HAP-1 (cell line): ENCODE data around the gene HLA-DQA1.

ENCODE experiments used
- DNase-seq, 2 experiments: peaks; one replicate each; pipeline ENCODE4 v3.0.0-alpha.2; 2016 to 2020; ENCODE audit warnings: low spot score in 2 of 2
- H3K27me3 ChIP-seq: fragments of 250-450 bp; sonication (Bioruptor Pico); 2 replicates; pipeline ENCODE4 v1.5.1; 2020; ENCODE audit warnings: low read depth, mild to moderate bottlenecking, moderate library complexity
- H3K36me3 ChIP-seq: fragments of 250-450 bp; sonication (Bioruptor Pico); replicated peaks from 2 replicates; pipeline ENCODE4 v1.5.1; 2020; ENCODE audit warnings: mild to moderate bottlenecking
- H3K4me1 ChIP-seq: fragments of 250-450 bp; sonication (Bioruptor Pico); 2 replicates; pipeline ENCODE4 v1.5.1; 2020; ENCODE audit warnings: mild to moderate bottlenecking
- H3K4me3 ChIP-seq: fragments of 250-450 bp; sonication (Bioruptor Pico); 2 replicates; pipeline ENCODE4 v1.5.1; 2020; ENCODE audit warnings: mild to moderate bottlenecking, moderate library complexity
- H3K9me3 ChIP-seq: fragments of 250-450 bp; sonication (Bioruptor Pico); 2 replicates; pipeline ENCODE4 v1.5.1; 2020; ENCODE audit warnings: mild to moderate bottlenecking, moderate library complexity
- in situ Hi-C: fragments of 300-500 bp; cut with MboI; formaldehyde crosslinking; loops from 3 replicates; pipeline ENCODE4 v1.14.3; 2020; ENCODE audit warnings: low sequenced_read_pairs, inconsistent platforms, mixed read lengths

Gene HLA-DQA1

DNA sequence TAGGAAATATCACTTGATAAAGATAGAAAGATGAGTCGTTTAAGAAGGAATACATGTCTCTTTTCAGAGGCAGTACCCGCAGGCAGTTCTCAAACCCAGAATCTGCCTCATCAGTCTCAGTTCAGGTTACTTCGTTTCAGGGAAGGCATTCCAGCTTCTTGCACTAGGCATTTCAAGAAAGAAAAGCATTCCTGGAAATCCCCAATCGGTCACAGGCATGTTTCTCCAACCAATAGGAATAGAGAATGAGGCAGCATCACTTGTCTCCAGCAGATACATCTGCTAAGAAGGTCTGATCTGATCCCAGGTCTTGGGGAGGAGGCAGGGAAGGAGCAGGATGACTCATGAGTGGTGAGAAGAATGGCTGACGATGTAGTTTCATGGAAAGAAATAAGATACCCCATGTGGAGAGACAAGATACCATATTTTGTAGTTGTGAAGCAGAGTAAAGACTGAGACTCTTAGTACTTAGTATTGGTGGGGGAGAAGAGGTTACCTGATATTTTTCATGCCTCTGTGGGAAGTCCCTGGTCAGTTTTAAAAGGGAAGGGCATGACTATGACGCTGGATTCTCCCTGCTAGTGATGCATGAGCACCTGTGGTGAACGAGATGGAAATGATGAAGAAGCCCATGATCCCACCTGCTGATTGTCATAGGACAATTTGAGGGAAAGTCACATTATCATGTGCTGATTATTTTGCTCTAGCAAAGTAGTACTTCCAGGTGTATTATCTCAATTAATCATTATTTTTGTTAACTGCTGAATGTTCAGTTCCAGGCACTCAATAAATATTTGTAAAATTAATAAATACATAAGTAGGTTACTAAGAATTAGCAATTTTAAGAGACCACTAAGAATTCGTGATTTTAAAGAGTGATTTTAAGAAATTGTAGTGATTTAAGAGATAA, 27.2 kb upstream of the HLA-DQA1 start:
- peak in 1 of 2 experiments; percentile 34 for DNase-seq
- Histone ChIP-seq H3K4me3 (no peak overlapping the region), H3K36me3 (no peaks in the 10 kb centered on the region), H3K9me3 (no peaks in the 10 kb centered on the region), H3K27me3 (no peaks in the 10 kb centered on the region), H3K4me1 (no peaks in the 10 kb centered on the region)
- in situ Hi-C loops: no loop called here

DNA sequence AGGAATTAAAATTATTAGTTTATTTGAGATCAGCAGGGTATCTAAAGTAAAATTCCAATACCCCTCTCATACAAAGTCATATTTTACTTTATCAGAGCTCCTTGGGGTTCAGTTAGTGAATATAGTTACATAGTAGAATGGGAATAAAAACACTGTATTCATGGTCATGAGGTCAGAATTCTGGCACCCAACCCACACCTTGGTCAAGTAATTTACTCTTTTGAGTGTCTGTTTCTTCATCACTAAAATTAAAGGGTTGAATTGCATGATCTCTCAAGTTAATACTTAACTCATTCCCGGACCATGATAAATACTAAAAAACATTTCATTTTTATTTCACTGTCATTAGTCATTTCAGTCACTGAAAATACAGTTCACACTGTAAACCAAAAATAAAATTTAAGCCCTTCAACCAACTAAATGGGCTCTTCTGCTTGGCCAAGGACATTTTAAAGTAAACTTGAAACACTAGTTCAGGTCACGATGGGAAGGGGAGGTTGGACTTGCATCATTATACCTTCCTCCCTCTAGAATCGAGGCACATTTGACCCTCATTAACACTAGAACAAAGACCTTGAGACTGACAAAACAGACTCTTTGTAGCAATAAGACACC, 26.4 kb upstream of the HLA-DQA1 start:
- no peaks in the 10 kb centered on the region for H3K9me3 ChIP-seq
- in situ Hi-C loops: no loop called here
- H3K4me3 ChIP-seq: no peak overlapping the region
- no peak for DNase-seq
- no peaks in the 10 kb centered on the region for H3K4me1 ChIP-seq
- no peaks in the 10 kb centered on the region for H3K36me3 ChIP-seq
- H3K27me3 ChIP-seq: no peaks in the 10 kb centered on the region

DNA sequence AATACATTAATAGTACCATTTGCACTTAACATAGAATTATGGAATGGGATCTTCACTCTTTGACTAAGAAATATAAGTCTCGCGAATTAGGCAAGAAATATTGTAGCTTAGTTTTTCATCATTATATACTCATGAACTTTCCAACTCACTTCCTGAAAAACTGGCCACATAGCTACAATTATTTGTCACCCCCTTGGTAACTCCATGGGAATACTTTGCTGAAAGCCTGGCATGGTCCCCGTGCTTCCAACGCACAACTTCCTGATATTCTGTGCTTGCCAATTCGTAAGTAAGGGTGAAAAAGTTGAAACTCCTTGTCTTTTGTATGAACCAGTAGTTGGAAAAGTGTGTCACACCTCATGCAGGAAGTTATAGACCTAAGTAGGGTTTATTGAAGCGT, 23.7 kb upstream of the HLA-DQA1 start:
- no peak overlapping the region for H3K4me3 ChIP-seq
- in situ Hi-C loops: no loop called here
- H3K27me3 ChIP-seq: no peaks in the 10 kb centered on the region
- H3K4me1 ChIP-seq: no peaks in the 10 kb centered on the region
- H3K36me3 ChIP-seq: no peaks in the 10 kb centered on the region
- DNase-seq: no peak
- no peaks in the 10 kb centered on the region for H3K9me3 ChIP-seq

DNA sequence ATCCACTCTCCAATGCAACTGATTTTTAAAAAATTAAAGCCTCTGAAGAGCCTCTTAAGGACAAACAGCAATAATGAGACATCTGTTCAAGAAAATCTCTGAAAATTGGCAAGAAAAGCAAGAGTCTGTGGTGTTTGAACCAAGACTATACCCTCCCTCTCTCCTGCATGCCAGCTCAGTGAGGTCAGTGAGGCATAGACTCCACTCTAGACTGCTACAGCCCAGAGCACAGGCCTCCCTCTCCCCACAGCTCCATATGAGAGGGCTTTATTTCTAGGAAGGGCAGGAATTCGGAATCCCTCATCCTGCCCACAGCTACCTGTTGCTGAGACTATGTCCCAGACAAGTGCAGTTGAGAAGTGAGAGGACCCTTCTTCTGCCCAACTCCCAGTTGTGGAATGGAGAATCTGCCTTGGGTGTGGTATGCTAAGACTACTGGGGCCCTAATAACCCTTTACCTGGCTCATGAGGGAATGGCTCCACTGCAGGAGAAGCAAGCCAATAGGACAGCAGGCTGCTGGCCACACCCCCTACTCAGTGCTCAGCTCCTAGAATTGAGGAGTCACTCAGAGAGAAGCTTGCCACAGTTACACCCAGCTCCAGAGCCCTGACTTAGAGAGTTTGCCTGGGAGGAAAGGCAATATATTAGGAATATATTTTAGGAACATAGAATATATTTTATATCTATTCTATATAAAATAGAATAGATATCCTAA, 22.7 kb upstream of the HLA-DQA1 start:
- H3K9me3 ChIP-seq: no peaks in the 10 kb centered on the region
- no peaks in the 10 kb centered on the region for H3K27me3 ChIP-seq
- H3K4me1 ChIP-seq: no peaks in the 10 kb centered on the region
- in situ Hi-C loops: no loop called here
- DNase-seq: no peak
- no peaks in the 10 kb centered on the region for H3K36me3 ChIP-seq
- no peak overlapping the region for H3K4me3 ChIP-seq

DNA sequence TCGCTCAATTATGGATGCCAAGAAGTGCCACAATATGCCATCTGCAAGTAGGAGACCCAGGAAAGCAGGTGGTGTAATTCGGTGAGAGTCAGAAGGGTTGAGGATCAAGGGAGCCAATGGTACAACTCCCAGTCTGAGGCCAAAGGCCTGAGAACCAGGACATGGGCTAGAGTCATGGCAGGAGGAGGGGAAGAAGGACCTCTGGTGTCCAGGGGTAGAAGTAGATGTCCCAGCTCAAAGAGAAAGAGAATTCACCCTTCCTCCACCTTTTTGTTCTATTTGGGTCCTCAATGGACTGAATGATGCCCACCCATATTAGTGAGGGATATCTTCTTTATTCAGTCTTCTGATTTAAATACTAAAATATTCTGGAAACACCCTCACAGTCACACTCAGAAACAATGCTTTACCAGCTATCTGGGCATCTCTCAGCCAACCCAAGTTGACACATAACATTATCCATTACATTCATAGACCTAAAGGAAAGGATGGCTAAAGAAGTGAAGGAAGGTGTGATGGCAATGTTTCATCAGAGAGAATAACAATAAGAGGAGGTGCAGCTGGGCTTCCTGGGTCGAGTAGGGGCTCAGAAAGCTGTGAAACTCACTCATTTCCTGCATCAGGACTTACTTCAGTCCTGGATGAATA, 21.2 kb upstream of the HLA-DQA1 start:
- Histone ChIP-seq H3K9me3 (no peaks in the 10 kb centered on the region), H3K27me3 (no peaks in the 10 kb centered on the region), H3K36me3 (no peaks in the 10 kb centered on the region), H3K4me1 (no peaks in the 10 kb centered on the region), H3K4me3 (no peak overlapping the region)
- in situ Hi-C loops: no loop called here
- no peak for DNase-seq

DNA sequence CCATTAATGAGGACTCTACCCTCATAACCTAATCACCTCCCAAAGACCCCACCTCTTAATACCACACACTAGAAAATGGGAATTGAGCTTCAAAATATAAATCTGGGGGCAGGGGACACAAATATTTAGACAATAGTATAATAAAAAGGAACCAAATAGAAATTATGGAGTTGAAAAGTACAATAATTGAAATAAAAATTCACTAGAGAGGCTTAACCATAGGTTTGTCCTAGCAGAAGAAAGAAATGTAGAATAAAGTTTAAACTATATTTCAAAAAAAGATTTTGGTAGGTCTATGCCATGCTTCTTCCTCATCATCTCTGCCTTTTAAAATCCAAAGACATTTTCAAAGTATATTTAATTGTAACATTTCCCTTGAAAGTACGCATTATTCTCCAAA, 19.5 kb upstream of the HLA-DQA1 start:
- DNase-seq: no peak
- Histone ChIP-seq H3K36me3 (no peaks in the 10 kb centered on the region), H3K4me1 (no peaks in the 10 kb centered on the region), H3K27me3 (no peaks in the 10 kb centered on the region), H3K4me3 (no peak overlapping the region), H3K9me3 (no peaks in the 10 kb centered on the region)
- in situ Hi-C loops: no loop called here

DNA sequence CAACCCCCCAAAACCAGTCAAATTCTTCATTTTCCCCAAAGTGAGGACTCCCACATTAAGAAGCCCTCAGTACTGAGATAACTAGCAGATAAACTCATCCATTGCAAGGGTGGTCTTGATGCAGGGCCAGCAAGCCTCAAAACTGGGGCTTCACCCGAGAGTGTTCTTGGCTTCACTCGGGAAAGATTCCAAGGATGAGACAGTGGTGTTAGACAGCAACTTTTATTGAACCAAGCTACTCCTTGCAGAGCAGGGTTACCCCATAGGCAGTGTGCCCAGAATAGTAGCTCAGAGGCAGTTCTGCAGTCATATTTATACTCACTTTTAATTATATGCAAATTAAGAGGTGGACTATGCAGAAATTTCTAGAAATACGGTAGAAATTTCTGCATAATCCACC, 15.8 kb upstream of the HLA-DQA1 start:
- no peak for DNase-seq
- H3K27me3 ChIP-seq: no peaks in the 10 kb centered on the region
- in situ Hi-C loops: no loop called here
- no peaks in the 10 kb centered on the region for H3K9me3 ChIP-seq
- no peaks in the 10 kb centered on the region for H3K36me3 ChIP-seq
- H3K4me1 ChIP-seq: no peaks in the 10 kb centered on the region
- no peak overlapping the region for H3K4me3 ChIP-seq

DNA sequence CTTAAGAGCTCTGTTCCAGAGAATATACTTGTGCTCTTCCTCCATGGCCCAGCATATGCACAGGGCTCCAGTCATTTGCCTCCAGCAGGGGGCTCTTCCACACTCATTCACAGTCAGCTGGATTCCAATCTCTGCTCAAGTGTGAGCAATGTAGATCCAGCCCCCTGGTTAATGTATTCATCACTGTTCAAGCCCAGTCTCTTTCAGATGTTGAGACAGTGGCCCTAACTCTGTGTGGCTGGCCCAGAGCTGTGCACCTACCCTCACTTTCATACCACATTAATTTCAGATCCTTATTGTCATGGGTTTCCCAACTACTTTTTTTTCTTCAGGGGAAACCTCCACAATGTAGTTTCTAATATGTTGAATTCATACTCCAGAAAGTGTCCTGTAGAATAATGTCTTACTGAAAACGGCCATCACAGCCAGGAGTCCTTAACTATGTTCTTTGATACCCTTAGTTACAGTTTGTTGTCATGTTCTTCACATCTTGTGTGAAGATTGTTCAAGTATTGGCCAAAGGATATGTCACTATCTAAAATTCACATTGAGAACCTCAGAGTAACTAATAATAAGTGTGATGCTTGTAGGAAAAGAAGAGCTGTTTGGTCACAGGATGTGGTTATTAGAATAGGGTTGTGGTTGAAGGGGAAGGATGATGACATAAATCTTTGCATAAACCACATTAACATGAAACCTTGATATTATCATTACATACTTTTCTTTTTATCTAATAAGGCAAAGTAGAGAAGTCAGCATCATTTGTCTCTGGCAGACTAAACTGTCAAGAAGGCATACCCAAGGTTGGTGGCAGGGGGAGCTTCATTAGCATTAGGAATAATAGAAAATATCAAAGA, 14.4 kb upstream of the HLA-DQA1 start:
- DNase-seq: no peak
- Histone ChIP-seq H3K9me3 (no peaks in the 10 kb centered on the region), H3K36me3 (no peaks in the 10 kb centered on the region), H3K27me3 (no peaks in the 10 kb centered on the region), H3K4me3 (no peak overlapping the region), H3K4me1 (no peaks in the 10 kb centered on the region)
- in situ Hi-C loops: no loop called here

DNA sequence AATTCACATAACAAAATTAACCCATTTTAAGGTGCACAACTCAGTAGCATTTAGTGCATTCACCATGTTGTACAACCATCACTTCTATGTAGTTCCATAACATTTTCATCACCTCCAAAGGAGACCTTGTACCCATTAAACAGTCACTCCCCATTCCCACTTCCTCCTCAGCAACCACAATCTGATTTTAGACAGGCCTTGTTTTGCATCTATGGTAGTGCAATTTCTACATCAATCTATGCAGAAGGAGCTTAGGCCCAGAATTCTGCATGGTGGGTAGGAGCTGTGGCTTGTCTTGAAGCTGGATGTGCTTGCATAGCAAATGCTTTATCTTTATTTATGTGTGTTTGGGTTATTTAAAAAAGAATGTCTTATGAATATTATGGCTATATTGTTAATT, 13.5 kb upstream of the HLA-DQA1 start:
- no peak for DNase-seq
- Histone ChIP-seq H3K4me1 (no peaks in the 10 kb centered on the region), H3K9me3 (no peaks in the 10 kb centered on the region), H3K36me3 (no peaks in the 10 kb centered on the region), H3K27me3 (no peaks in the 10 kb centered on the region), H3K4me3 (no peak overlapping the region)
- in situ Hi-C loops: no loop called here

DNA sequence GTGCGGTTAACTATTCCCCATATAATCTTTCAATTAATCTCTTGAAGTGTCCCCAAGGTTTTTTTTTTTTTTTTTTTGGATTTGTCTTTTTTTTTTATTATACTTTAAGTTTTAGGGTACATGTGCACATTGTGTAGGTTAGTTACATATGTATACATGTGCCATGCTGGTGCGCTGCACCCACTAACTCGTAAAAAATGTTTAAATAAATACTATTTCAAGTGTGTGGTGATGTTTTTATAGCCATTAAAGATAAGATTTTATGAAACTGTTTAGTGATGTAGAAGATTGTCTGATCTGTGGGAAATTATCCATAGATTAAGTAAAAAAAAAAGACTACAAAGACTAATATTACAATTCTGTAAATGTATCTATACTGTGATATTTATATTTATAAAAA, 12.6 kb upstream of the HLA-DQA1 start:
- H3K4me1 ChIP-seq: no peaks in the 10 kb centered on the region
- no peak for DNase-seq
- H3K4me3 ChIP-seq: no peak overlapping the region
- H3K9me3 ChIP-seq: no peaks in the 10 kb centered on the region
- H3K27me3 ChIP-seq: no peaks in the 10 kb centered on the region
- no peaks in the 10 kb centered on the region for H3K36me3 ChIP-seq
- in situ Hi-C loops: no loop called here

DNA sequence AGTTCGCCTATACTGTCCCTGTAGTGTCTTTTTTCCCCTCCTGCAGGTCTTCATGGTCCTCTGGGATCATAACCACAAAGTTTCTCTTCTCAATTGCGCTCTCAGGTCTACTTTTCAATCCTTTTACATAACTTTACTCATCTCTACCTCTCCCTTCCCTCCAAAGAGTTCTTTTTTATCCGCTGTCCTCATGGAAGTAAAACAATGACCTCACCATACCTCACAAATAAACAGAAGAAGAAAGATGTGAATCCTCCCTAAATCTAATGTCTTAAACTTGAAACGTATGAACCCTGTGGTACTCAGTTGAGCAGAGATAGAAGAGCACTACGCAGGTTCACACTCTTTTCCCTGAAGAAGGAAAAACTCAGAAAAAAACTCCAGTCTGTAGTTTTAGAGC, 12.1 kb upstream of the HLA-DQA1 start:
- in situ Hi-C loops: no loop called here
- H3K36me3 ChIP-seq: no peaks in the 10 kb centered on the region
- no peaks in the 10 kb centered on the region for H3K4me1 ChIP-seq

DNA sequence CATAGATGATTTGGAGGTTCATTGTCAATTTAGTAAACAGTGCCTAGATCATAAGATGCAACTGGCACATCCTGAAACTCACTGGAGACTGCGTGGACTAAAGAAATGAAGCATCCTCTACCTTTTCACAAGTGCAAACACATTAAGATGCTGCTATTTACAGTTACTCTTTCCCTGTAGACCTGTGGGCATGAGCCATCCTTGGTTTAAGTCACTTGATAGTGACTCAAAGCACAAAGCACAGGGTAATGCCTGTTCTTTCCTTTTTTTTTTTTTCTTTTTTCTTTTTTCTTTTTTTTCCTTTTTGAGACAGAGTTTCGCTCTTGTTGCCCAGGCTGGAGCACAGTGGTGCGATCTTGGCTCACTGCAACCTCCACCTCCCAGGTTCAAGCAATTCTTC, 10.0 kb upstream of the HLA-DQA1 start:
- no peak overlapping the region for H3K4me3 ChIP-seq
- no peaks in the 10 kb centered on the region for H3K27me3 ChIP-seq
- no peaks in the 10 kb centered on the region for H3K4me1 ChIP-seq
- no peaks in the 10 kb centered on the region for H3K36me3 ChIP-seq
- DNase-seq: no peak
- no peaks in the 10 kb centered on the region for H3K9me3 ChIP-seq
- in situ Hi-C loops: no loop called here

More for the DNA sequence above, 12.1 kb upstream of the HLA-DQA1 start:
- no peaks in the 10 kb centered on the region for H3K27me3 ChIP-seq
- H3K9me3 ChIP-seq: no peaks in the 10 kb centered on the region
- no peak overlapping the region for H3K4me3 ChIP-seq
- no peak for DNase-seq

DNA sequence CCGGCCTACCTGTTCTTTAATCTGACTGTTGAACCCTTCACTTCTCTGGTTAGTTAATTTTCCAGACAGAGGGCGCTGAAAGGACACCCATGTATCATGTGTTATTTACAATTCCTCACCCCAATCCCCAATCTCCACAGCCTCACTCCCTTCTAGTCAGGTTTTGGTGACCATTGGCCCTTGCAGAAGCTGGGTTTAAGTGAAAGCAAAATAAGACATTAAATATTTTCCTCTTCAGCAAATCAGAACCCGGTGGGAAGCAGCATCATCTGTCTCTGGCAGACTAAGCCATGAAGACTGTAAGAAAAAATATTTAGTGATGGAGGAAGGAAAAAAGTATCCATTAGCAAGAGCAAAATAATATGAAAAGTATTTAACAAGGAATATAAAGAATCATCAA, 9.4 kb upstream of the HLA-DQA1 start:
- H3K36me3 ChIP-seq: no peaks in the 10 kb centered on the region
- no peaks in the 10 kb centered on the region for H3K9me3 ChIP-seq
- H3K4me1 ChIP-seq: no peaks in the 10 kb centered on the region
- in situ Hi-C loops: no loop called here
- H3K4me3 ChIP-seq: no peak overlapping the region
- H3K27me3 ChIP-seq: no peaks in the 10 kb centered on the region
- DNase-seq: no peak
